A549 (cell line): ENCODE results near the gene BAIAP3. TPM values are rescaled to one million over a fixed set of nuclear protein-coding genes. Genes with fewer than 3 reads are reported as not detected.

Source experiments
- ATAC-seq, 2 experiments: fragments of 200-7000 bp in 1 of 2; fragments of >200 bp in 1 of 2; cut with Nextera tagmentation in 1 of 2; cut with Tn5 transposase in 1 of 2; 3 replicates each; pipeline versions ENCODE4 v1.8.0 to v1.9.1; 2018 to 2020; ENCODE audit warnings: mild to moderate bottlenecking in 1 of 2, moderate library complexity in 1 of 2
- CTCF ChIA-PET: fragments of 300-600 bp; sonication (Branson Sonifier 250); formaldehyde crosslinking; extraction: SDS; loops from one replicate; lab custom pipeline; 2021; ENCODE audit warnings: antibody characterized with exemption, inconsistent platforms; lab: Yijun Ruan, JAX
- POLR2A ChIA-PET: fragments of 350-600 bp; formaldehyde crosslinking; extraction: SDS; loops from one replicate; lab custom pipeline; 2021; ENCODE audit warnings: antibody characterized with exemption, inconsistent platforms; lab: Yijun Ruan, JAX
- DNase-seq, 2 experiments: peaks; one replicate each; pipeline versions ENCODE4 v3.0.0 to v3.0.0-alpha.2; 2011 to 2016; ENCODE audit warnings: low read depth in 1 of 2, low spot score in 1 of 2
- FAIRE-seq: peaks from 2 replicates; lab custom pipeline; 2011; peaks lifted over from hg19 to GRCh38; lab: Jason Lieb, UNC
- H3K27ac ChIP-seq, 2 experiments: fragments of >200 bp; sonication (Bioruptor Twin); formaldehyde crosslinking; 3 replicates each; pipeline ENCODE4 v1.5.1; 2016 to 2017
- H3K4me1 ChIP-seq: fragments of >200 bp; sonication (Bioruptor Twin); formaldehyde crosslinking; 3 replicates; pipeline ENCODE4 v1.6.1; 2016
- H3K4me2 ChIP-seq: fragments of >200 bp; sonication (Bioruptor Twin); formaldehyde crosslinking; 3 replicates; pipeline ENCODE4 v1.6.1; 2016
- H3K4me3 ChIP-seq: fragments of >200 bp; sonication (Bioruptor Twin); formaldehyde crosslinking; 3 replicates; pipeline ENCODE4 v1.5.1; 2016
- H3K9me3 ChIP-seq: fragments of >200 bp; sonication (Bioruptor Twin); formaldehyde crosslinking; 3 replicates; pipeline ENCODE4 v1.6.1; 2016
- ATOH8 ChIP-seq: fragments of 250-450 bp; sonication (Bioruptor Pico); IDR thresholded peaks from 2 replicates; pipeline ENCODE4 v1.5.0; 2020; ENCODE audit warnings: low read depth, mild to moderate bottlenecking, moderate library complexity
- BCL3 ChIP-seq: fragments of >200 bp; sonication (Bioruptor Twin); formaldehyde crosslinking; IDR thresholded peaks from 3 replicates; pipeline ENCODE4 v1.6.1; 2016
- CBX8 ChIP-seq: fragments of 200-600 bp; sonication (generic); IDR thresholded peaks from 2 replicates; pipeline ENCODE4 v1.6.1; 2016
- CHD2 ChIP-seq: fragments of 150-350 bp; IDR thresholded peaks from 2 replicates; pipeline ENCODE4 v1.6.1; 2014; ENCODE audit warnings: low read length; ENCODE audit not compliant: partially characterized antibody
- E2F6 ChIP-seq: IDR thresholded peaks from 2 replicates; pipeline ENCODE4 v1.6.1; 2012; ENCODE audit warnings: low read depth, borderline replicate concordance
- ELK1 ChIP-seq: fragments of 150-350 bp; IDR thresholded peaks from 2 replicates; pipeline ENCODE4 v1.6.1; 2014; ENCODE audit warnings: low read depth, mild to moderate bottlenecking, low read length
- FOSL2 ChIP-seq, 2 experiments: fragments of 450-650 bp in 1 of 2; fragments of >200 bp in 1 of 2; sonication (Bioruptor Twin) in 1 of 2; formaldehyde crosslinking; IDR thresholded peaks; 2 replicates each; pipeline versions ENCODE4 v1.5.0 to v1.6.1; 2016 to 2020; ENCODE audit warnings: mild to moderate bottlenecking in 1 of 2, moderate library complexity in 1 of 2
- FOXS1 ChIP-seq: fragments of 250-450 bp; sonication (Bioruptor Pico); IDR thresholded peaks from 2 replicates; pipeline ENCODE4 v1.5.0; 2020; ENCODE audit warnings: mild to moderate bottlenecking, moderate library complexity
- GATA3 ChIP-seq: IDR thresholded peaks from 2 replicates; pipeline ENCODE4 v1.6.1; 2012; ENCODE audit warnings: borderline replicate concordance
- HDAC2 ChIP-seq: fragments of 200-600 bp; sonication (generic); IDR thresholded peaks from 2 replicates; pipeline ENCODE4 v1.6.1; 2016
- HES2 ChIP-seq: fragments of >200 bp; sonication (Bioruptor Twin); formaldehyde crosslinking; IDR thresholded peaks from 2 replicates; pipeline ENCODE4 v1.6.1; 2016
- HEYL ChIP-seq: fragments of 250-450 bp; sonication (Bioruptor Pico); IDR thresholded peaks from 2 replicates; pipeline ENCODE4 v1.8.0; 2021; ENCODE audit warnings: mild to moderate bottlenecking, moderate library complexity
- HOXB13 ChIP-seq: fragments of 250-450 bp; sonication (Bioruptor Pico); IDR thresholded peaks from 2 replicates; pipeline ENCODE4 v1.5.0; 2020; ENCODE audit warnings: low read depth, mild to moderate bottlenecking, moderate library complexity
- JUN ChIP-seq, 2 experiments: fragments of >200 bp; sonication (Bioruptor Twin); formaldehyde crosslinking; IDR thresholded peaks; 2 replicates in 1 of 2; 3 replicates in 1 of 2; pipeline ENCODE4 v1.6.1; 2016 to 2017
- KDM1A ChIP-seq: fragments of 200-600 bp; sonication (generic); IDR thresholded peaks from 2 replicates; pipeline ENCODE4 v1.6.1; 2016; ENCODE audit warnings: low read depth, mild to moderate bottlenecking
- KDM5A ChIP-seq: fragments of 200-600 bp; sonication (generic); IDR thresholded peaks from 2 replicates; pipeline ENCODE4 v1.6.1; 2016; ENCODE audit warnings: antibody characterized with exemption, mild to moderate bottlenecking
- MAFK ChIP-seq: fragments of 450-650 bp; IDR thresholded peaks from 2 replicates; pipeline ENCODE4 v1.6.1; 2014; ENCODE audit not compliant: partially characterized antibody
- PBX3 ChIP-seq: IDR thresholded peaks from 2 replicates; pipeline ENCODE4 v1.6.1; 2012
- PHF8 ChIP-seq: fragments of 200-600 bp; sonication (generic); IDR thresholded peaks from 2 replicates; pipeline ENCODE4 v1.6.1; 2016; ENCODE audit warnings: low read depth, mild to moderate bottlenecking, antibody characterized with exemption, moderate library complexity, borderline replicate concordance
- POLR2A ChIP-seq: IDR thresholded peaks from 2 replicates; pipeline ENCODE4 v1.6.1; 2012; ENCODE audit warnings: mild to moderate bottlenecking, low read length
- RAD21 ChIP-seq, 2 experiments: fragments of >200 bp in 1 of 2; sonication (Bioruptor Twin) in 1 of 2; formaldehyde crosslinking in 1 of 2; IDR thresholded peaks in 1 of 2; conservative IDR thresholded peaks in 1 of 2; 2 replicates in 1 of 2; 3 replicates in 1 of 2; pipeline ENCODE4 v1.6.1; 2012 to 2018; ENCODE audit warnings: inconsistent platforms in 1 of 2
- SREBF2 ChIP-seq: fragments of 450-650 bp; IDR thresholded peaks from 2 replicates; pipeline ENCODE4 v1.6.1; 2014; ENCODE audit warnings: mild to moderate bottlenecking, moderate library complexity
- TP53 ChIP-seq: fragments of 250-450 bp; sonication (Bioruptor Pico); IDR thresholded peaks from 2 replicates; pipeline ENCODE4 v1.5.0; 2021; ENCODE audit warnings: mild to moderate bottlenecking, moderate library complexity
- USF2 ChIP-seq: fragments of 450-650 bp; IDR thresholded peaks from 2 replicates; pipeline ENCODE4 v1.6.1; 2014; ENCODE audit warnings: antibody characterized with exemption
- WGBS: methylation state at CpG from one replicate; pipeline ENCODE4 v1.1.6; 2017; ENCODE audit errors: missing lambda C conversion rate; 5-methylcytosine and 5-hydroxymethylcytosine counted together
- polyA minus RNA-seq: library from RNA; depleted of rRNA, polyadenylated mRNA; stranded (reverse); fragments of >200 nt; gene quantifications from 2 replicates; pipeline ENCODE4 v1.2.3, GENCODE V29; 2011; rRNA and poly(A)+ RNA removed
- polyA plus RNA-seq, 4 experiments: library from polyadenylated mRNA; depleted of rRNA in 3 of 4; stranded (reverse); fragments of >200 nt; fragmentation: RNase III in 1 of 4; extraction: RNeasy Plus Mini Kit Qiagen cat#74134 plus additional on column Dnase treatment in 1 of 4; gene quantifications; 2 replicates in 3 of 4; 3 replicates in 1 of 4; pipeline ENCODE4 v1.2.3, GENCODE V29; 2011 to 2017

BAIAP3 gene
- 0.31 and 0.42 TPM in 2 replicates for polyA plus RNA-seq (2011; rRNA removed)
- 0.32 and 0.52 TPM in 2 replicates for polyA plus RNA-seq (2012; cell fraction: cytosol; rRNA removed)
- 4.1 and 5.1 TPM in 2 replicates for polyA plus RNA-seq (2012; cell fraction: nucleus; rRNA removed)
- polyA plus RNA-seq (2017; fragmentation: RNase III; extraction: RNeasy Plus Mini Kit Qiagen cat#74134 plus additional on column Dnase treatment) = 0.26 to 0.51 TPM (median 0.32 TPM) in 3 replicates
- polyA minus RNA-seq = 0.66 and 1.4 TPM in 2 replicates

- no peak for TF ChIP-seq KDM1A
- no peak for TF ChIP-seq RAD21 (conservative IDR thresholded peaks at IDR 0.05 in 1 of 2, IDR thresholded peaks at IDR 0.05 in 1 of 2)
- no peak for TF ChIP-seq MAFK
- no peak for TF ChIP-seq ATOH8 (CRISPR knock-in tag)
- no peak for TF ChIP-seq JUN (IDR thresholded peaks at IDR 0.05)
- no peak for TF ChIP-seq HEYL (CRISPR knock-in tag)
- peak; percentile 41 for TF ChIP-seq POLR2A
- no peak for TF ChIP-seq HES2
- TF ChIP-seq GATA3 = no peak
- TF ChIP-seq HOXB13 (CRISPR knock-in tag) = no peak
- no peak for TF ChIP-seq HDAC2
- no peak for TF ChIP-seq PBX3
- no peak for TF ChIP-seq CBX8
- no peak for TF ChIP-seq KDM5A
- TF ChIP-seq USF2 = no peak
- TF ChIP-seq TP53 (CRISPR knock-in tag) = no peak
- TF ChIP-seq SREBF2 = no peak
- TF ChIP-seq E2F6 = no peak
- TF ChIP-seq ELK1 = no peak
- no peak for TF ChIP-seq FOXS1
- no peak for TF ChIP-seq CHD2
- TF ChIP-seq PHF8 = peak; percentile 57; the same call in 1 of the 2 replicates
- no peak for TF ChIP-seq FOSL2 (IDR thresholded peaks at IDR 0.05)
- no peak for TF ChIP-seq FOSL2 (CRISPR knock-in tag; IDR thresholded peaks at IDR 0.05)
- TF ChIP-seq BCL3 = 0 out of 3 replicates have a peak, but pooled peaks have one; percentile 32
- FAIRE-seq (no peak), ATAC-seq (peak; percentile 17 to 39; a peak in 4 of 6 replicates), DNase-seq (peak; percentile 46 to 51)
- WGBS = 29% methylated on average over 8 of the region's 83 CpGs
- ChIA-PET POLR2A (no interaction called here), CTCF (interaction anchor here (1.0 to 1.6 kb wide), 3 partner anchors 9 to 29 kb away, joined by 3 to 6 read pairs (median 4); no protein-coding TSS in a partner anchor)
- peak within 1 kb of the TSS; percentile 56 for H3K4me3 ChIP-seq
- H3K27ac ChIP-seq = peak within 1 kb of the TSS; percentile 60 to 75; a peak in 4 of 6 replicates
- H3K9me3 ChIP-seq = no peaks in the 10 kb centered on the region
- H3K4me1 ChIP-seq = peaks cover 29% of the 10 kb centered on the region
- peak within 1 kb of the TSS; percentile 99 for H3K4me2 ChIP-seq
Observed at GRCh38 chr16:1333149-1333812, at the start of gene BAIAP3. BAIAP3 (plus strand) TSS chr16:1333645; CDS start chr16:1338550, 4,905 bp downstream.
